Measurements from ENCODE around the gene SLIT1.

SLIT1 gene

GRCh38 chr10:97060441-97061084 lies 125.2 kb downstream of the SLIT1 start:
- DNase-seq, result no peak

GRCh38 chr10:97059872-97060205 lies 125.9 kb downstream of the SLIT1 start:
- no peak for DNase-seq

GRCh38 chr10:97059006-97059871 lies 126.5 kb downstream of the SLIT1 start:
- no peak for DNase-seq

- no peak for DNase-seq
These were observed 127.2 kb downstream of the SLIT1 start for GRCh38 chr10:97058521-97058920.

- DNase-seq, result no peak
These were observed 128.1 kb downstream of the SLIT1 start for GRCh38 chr10:97057491-97058235.

- no peak for DNase-seq
These were observed 129.6 kb downstream of the SLIT1 start for GRCh38 chr10:97056003-97056630.

GRCh38 chr10:97053276-97053675 lies 132.5 kb downstream of the SLIT1 start:
- no peak for DNase-seq

GRCh38 chr10:97050956-97051496 lies 134.7 kb downstream of the SLIT1 start:
- no peak for DNase-seq

- no peak for DNase-seq
These were observed 135.5 kb downstream of the SLIT1 start for GRCh38 chr10:97050205-97050745.

GRCh38 chr10:97049670-97050069 lies 136.1 kb downstream of the SLIT1 start:
- DNase-seq, result no peak

- no peak for DNase-seq
These were observed 136.9 kb downstream of the SLIT1 start for GRCh38 chr10:97048649-97049427.

GRCh38 chr10:97047788-97048187 lies 138.0 kb downstream of the SLIT1 start:
- no peak for DNase-seq

GRCh38 chr10:97047083-97047736 lies 138.5 kb downstream of the SLIT1 start:
- no peak for DNase-seq

- DNase-seq, result no peak
These were observed 139.2 kb downstream of the SLIT1 start for GRCh38 chr10:97046456-97047082.

GRCh38 chr10:97043563-97043855 lies 142.2 kb downstream of the SLIT1 start:
- DNase-seq, result no peak

GRCh38 chr10:97042716-97043562 lies 142.8 kb downstream of the SLIT1 start:
- DNase-seq, result no peak

GRCh38 chr10:97042081-97042480 lies 143.7 kb downstream of the SLIT1 start:
- no peak for DNase-seq

- DNase-seq, result no peak
These were observed 145.1 kb downstream of the SLIT1 start for GRCh38 chr10:97040706-97041105.

GRCh38 chr10:97040248-97040584 lies 145.5 kb downstream of the SLIT1 start:
- DNase-seq, result no peak

All from stimulated activated CD4-positive, alpha-beta T cell treated with anti-CD3 and anti-CD28 coated beads, Interleukin-2, amount 100 ng/mL, for 24 hours (primary cell).